Measurements from ENCODE around the gene ATP8A2. TPM values are rescaled to one million over a fixed set of nuclear protein-coding genes. Genes with fewer than 3 reads are reported as not detected.
A peak's percentile ranks its signal among the peaks of the same experiment; 100 is the strongest.

Gene ATP8A2
- total RNA-seq, 2 experiments from 2014 or later = 1.6 to 1.7 TPM

- Mint-ChIP-seq H3K9me3 (peaks cover 12% of the 10 kb centered on the region), H3K27me3 (peaks cover 3% of the 10 kb centered on the region), H3K36me3 (peaks cover 1% of the 10 kb centered on the region), H3K27ac (peak overlapping the region; percentile 14), H3K4me1 (peaks cover 29% of the 10 kb centered on the region), H3K4me3 (no peak overlapping the region)
- no peak for DNase-seq
Observed at GRCh38 chr13:25899952-25900351, 528.2 kb downstream of the ATP8A2 start.

- Mint-ChIP-seq H3K36me3 (peaks cover 1% of the 10 kb centered on the region), H3K27me3 (peaks cover 3% of the 10 kb centered on the region), H3K4me1 (peaks cover 29% of the 10 kb centered on the region), H3K9me3 (peaks cover 11% of the 10 kb centered on the region), H3K27ac (no peak overlapping the region), H3K4me3 (no peak overlapping the region)
- no peak for DNase-seq
Observed at GRCh38 chr13:25901460-25902376, 529.9 kb downstream of the ATP8A2 start.

- Mint-ChIP-seq H3K27ac (peak overlapping the region; percentile 68), H3K4me3 (no peak overlapping the region), H3K9me3 (peaks cover 8% of the 10 kb centered on the region), H3K36me3 (peaks cover 1% of the 10 kb centered on the region), H3K4me1 (peaks cover 29% of the 10 kb centered on the region), H3K27me3 (peaks cover 3% of the 10 kb centered on the region)
- no peak for DNase-seq
Observed at GRCh38 chr13:25902455-25902854, 530.7 kb downstream of the ATP8A2 start.

GRCh38 chr13:25902891-25903341, 531.1 kb downstream of the ATP8A2 start:
- Mint-ChIP-seq H3K27me3 (no peaks in the 10 kb centered on the region), H3K36me3 (peaks cover 1% of the 10 kb centered on the region), H3K4me3 (no peak overlapping the region), H3K4me1 (peaks cover 29% of the 10 kb centered on the region), H3K27ac (no peak overlapping the region), H3K9me3 (peaks cover 8% of the 10 kb centered on the region)
- DNase-seq = no peak

- H3K36me3 Mint-ChIP-seq = peaks cover 1% of the 10 kb centered on the region
- no peak overlapping the region for H3K4me3 Mint-ChIP-seq
- H3K27me3 Mint-ChIP-seq = no peaks in the 10 kb centered on the region
- H3K4me1 Mint-ChIP-seq = peaks cover 22% of the 10 kb centered on the region
- peaks cover 5% of the 10 kb centered on the region for H3K9me3 Mint-ChIP-seq
- no peak for DNase-seq
- no peak overlapping the region for H3K27ac Mint-ChIP-seq
Observed at GRCh38 chr13:25904830-25905229, 533.1 kb downstream of the ATP8A2 start.

GRCh38 chr13:25905611-25906010, 533.8 kb downstream of the ATP8A2 start:
- H3K27ac Mint-ChIP-seq = no peak overlapping the region
- H3K27me3 Mint-ChIP-seq = no peaks in the 10 kb centered on the region
- H3K4me1 Mint-ChIP-seq = peaks cover 14% of the 10 kb centered on the region
- H3K36me3 Mint-ChIP-seq = peaks cover 1% of the 10 kb centered on the region
- H3K4me3 Mint-ChIP-seq = no peak overlapping the region
- H3K9me3 Mint-ChIP-seq = peaks cover 5% of the 10 kb centered on the region
- DNase-seq = no peak

GRCh38 chr13:25906191-25906661, 534.5 kb downstream of the ATP8A2 start:
- peaks cover 8% of the 10 kb centered on the region for H3K4me1 Mint-ChIP-seq
- H3K9me3 Mint-ChIP-seq = no peaks in the 10 kb centered on the region
- no peak for DNase-seq
- no peaks in the 10 kb centered on the region for H3K27me3 Mint-ChIP-seq
- no peak overlapping the region for H3K27ac Mint-ChIP-seq
- H3K36me3 Mint-ChIP-seq = peaks cover 1% of the 10 kb centered on the region
- no peak overlapping the region for H3K4me3 Mint-ChIP-seq

- Mint-ChIP-seq H3K27me3 (no peaks in the 10 kb centered on the region), H3K27ac (no peak overlapping the region), H3K36me3 (no peaks in the 10 kb centered on the region), H3K4me1 (no peaks in the 10 kb centered on the region), H3K4me3 (no peak overlapping the region), H3K9me3 (no peaks in the 10 kb centered on the region)
- no peak for DNase-seq
Observed at GRCh38 chr13:25908366-25908765, 536.6 kb downstream of the ATP8A2 start.

- Mint-ChIP-seq H3K27me3 (no peaks in the 10 kb centered on the region), H3K27ac (no peak overlapping the region), H3K9me3 (no peaks in the 10 kb centered on the region), H3K36me3 (no peaks in the 10 kb centered on the region), H3K4me1 (no peaks in the 10 kb centered on the region), H3K4me3 (no peak overlapping the region)
- DNase-seq = no peak
Observed at GRCh38 chr13:25910243-25910642, 538.5 kb downstream of the ATP8A2 start.

- no peaks in the 10 kb centered on the region for H3K4me1 Mint-ChIP-seq
- no peaks in the 10 kb centered on the region for H3K36me3 Mint-ChIP-seq
- DNase-seq = no peak
- H3K27me3 Mint-ChIP-seq = no peaks in the 10 kb centered on the region
- H3K4me3 Mint-ChIP-seq = no peak overlapping the region
- no peak overlapping the region for H3K27ac Mint-ChIP-seq
- H3K9me3 Mint-ChIP-seq = no peaks in the 10 kb centered on the region
Observed at GRCh38 chr13:25910991-25911419, 539.2 kb downstream of the ATP8A2 start.

GRCh38 chr13:25912961-25913360, 541.2 kb downstream of the ATP8A2 start:
- Mint-ChIP-seq H3K4me3 (no peak overlapping the region), H3K36me3 (no peaks in the 10 kb centered on the region), H3K27ac (no peak overlapping the region), H3K27me3 (peaks cover 2% of the 10 kb centered on the region), H3K4me1 (no peaks in the 10 kb centered on the region), H3K9me3 (no peaks in the 10 kb centered on the region)
- no peak for DNase-seq

GRCh38 chr13:25915840-25916518, 544.2 kb downstream of the ATP8A2 start:
- no peak overlapping the region for H3K4me3 Mint-ChIP-seq
- H3K36me3 Mint-ChIP-seq = no peaks in the 10 kb centered on the region
- DNase-seq = no peak
- peaks cover 2% of the 10 kb centered on the region for H3K27me3 Mint-ChIP-seq
- no peaks in the 10 kb centered on the region for H3K9me3 Mint-ChIP-seq
- peaks cover 5% of the 10 kb centered on the region for H3K4me1 Mint-ChIP-seq
- no peak overlapping the region for H3K27ac Mint-ChIP-seq

GRCh38 chr13:25920277-25920676, 548.5 kb downstream of the ATP8A2 start:
- Mint-ChIP-seq H3K27ac (no peak overlapping the region), H3K4me3 (no peak overlapping the region), H3K4me1 (peaks cover 5% of the 10 kb centered on the region), H3K36me3 (no peaks in the 10 kb centered on the region), H3K27me3 (peaks cover 2% of the 10 kb centered on the region), H3K9me3 (no peaks in the 10 kb centered on the region)
- no peak for DNase-seq

- Mint-ChIP-seq H3K4me1 (peaks cover 5% of the 10 kb centered on the region), H3K27me3 (peaks cover 2% of the 10 kb centered on the region), H3K27ac (no peak overlapping the region), H3K9me3 (no peaks in the 10 kb centered on the region), H3K4me3 (no peak overlapping the region), H3K36me3 (no peaks in the 10 kb centered on the region)
- DNase-seq = no peak
Observed at GRCh38 chr13:25920931-25921330, 549.2 kb downstream of the ATP8A2 start.

- Mint-ChIP-seq H3K4me1 (peaks cover 5% of the 10 kb centered on the region), H3K27me3 (no peaks in the 10 kb centered on the region), H3K27ac (no peak overlapping the region), H3K4me3 (no peak overlapping the region), H3K9me3 (no peaks in the 10 kb centered on the region), H3K36me3 (no peaks in the 10 kb centered on the region)
- DNase-seq = no peak
Observed at GRCh38 chr13:25922376-25922775, 550.6 kb downstream of the ATP8A2 start.

All from activated naive CD8-positive, alpha-beta T cell treated with anti-CD3 and anti-CD28 coated beads for 36 hours (primary cell).